PFSK-1 (cell line): ENCODE results near the gene DCLK3.

Source experiments
- FOXP2 ChIP-seq: optimal IDR thresholded peaks from 2 replicates; pipeline ENCODE3; 2011; ENCODE audit warnings: borderline replicate concordance, control low read depth, inconsistent platforms; ENCODE audit not compliant: insufficient read depth; ENCODE audit errors: extremely low read length, extremely low read depth
- POLR2AphosphoS5 ChIP-seq: IDR thresholded peaks from 2 replicates; pipeline ENCODE4 v1.6.1; 2012; ENCODE audit warnings: low read depth, mild to moderate bottlenecking, control low read depth, low read length, moderate library complexity
- REST ChIP-seq, 2 experiments: IDR thresholded peaks; 2 replicates each; pipeline versions ENCODE4 v1.6.1 to v1.8.0; 2011 to 2012; ENCODE audit warnings: low read depth in 2 of 2, low read length in 2 of 2, control low read depth in 1 of 2, inconsistent platforms in 1 of 2, mild to moderate bottlenecking in 1 of 2, moderate library complexity in 1 of 2; ENCODE audit not compliant: insufficient read depth in 1 of 2
- SIN3A ChIP-seq: IDR thresholded peaks from 2 replicates; pipeline ENCODE4 v1.6.1; 2012; ENCODE audit warnings: mild to moderate bottlenecking, low read length, moderate library complexity, borderline replicate concordance; ENCODE audit not compliant: insufficient read depth
- TAF1 ChIP-seq: IDR thresholded peaks from 2 replicates; pipeline ENCODE4 v1.6.1; 2012; ENCODE audit warnings: low read length, control low read depth, borderline replicate concordance; ENCODE audit not compliant: insufficient read depth

GRCh38 chr3:36688815-36689214 is 75.5 kb downstream of the DCLK3 start:
- TF ChIP-seq FOXP2 (no peak), REST (IDR thresholded peaks at IDR 0.05; ENCODE audit: insufficient read depth in 1 of 2, low read depth in 2 of 2, low read length in 2 of 2) (no peak), POLR2AphosphoS5 (no peak), SIN3A (no peak), TAF1 (no peak)
